Body of pancreas (tissue), 4 donors: Measurements from ENCODE around the gene HDAC8.

Experiments used
- POLR2A ChIP-seq, 3 donors: fragments of 450-650 bp; IDR thresholded peaks; one replicate each; pipeline ENCODE4 v1.6.1; 2016; ENCODE audit warnings: antibody characterized with exemption in 3 of 3, mild to moderate bottlenecking in 2 of 3
- TF ChIP-seq, protein P1 (sequence below), 7 experiments: fragments of 450-650 bp in 4 of 7; fragments of 200-600 bp in 3 of 7; sonication (generic) in 3 of 7; IDR thresholded peaks; one replicate each; pipeline ENCODE4 v1.5.1; 2016 to 2019; ENCODE audit warnings: antibody characterized with exemption in 7 of 7

DNA sequence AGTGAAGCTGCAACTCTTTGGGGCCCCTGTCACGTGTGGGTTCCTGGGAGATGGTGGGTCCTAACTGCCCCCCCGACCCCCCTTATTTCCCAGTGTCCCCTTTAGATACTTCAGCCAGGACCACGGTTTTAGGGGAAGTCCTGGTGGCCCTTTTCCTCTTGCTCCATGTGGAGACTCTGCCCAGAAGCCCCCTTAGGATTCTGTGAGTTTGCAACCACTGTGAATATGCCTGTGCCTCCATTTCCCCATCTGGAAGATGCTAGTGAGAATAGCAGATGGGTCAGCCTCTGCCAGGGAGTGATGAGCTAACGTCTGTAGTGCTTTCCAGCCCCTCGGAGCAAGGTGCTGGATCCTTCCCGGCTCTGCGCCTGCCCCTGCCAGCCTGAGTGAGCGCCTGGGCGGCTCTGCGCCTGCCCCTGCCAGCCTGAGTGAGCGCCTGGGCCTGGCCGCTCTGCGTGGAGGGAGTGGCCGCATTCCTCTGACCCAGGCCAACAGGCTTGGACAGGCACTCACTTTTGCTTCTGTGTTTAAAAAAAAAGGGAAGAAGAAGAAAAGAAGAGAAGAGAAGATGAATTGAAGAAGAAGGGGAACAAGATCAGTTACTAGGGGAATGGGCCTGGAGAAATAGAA lies 260.2 kb downstream of the HDAC8 start:
- TF ChIP-seq, protein P1, sequence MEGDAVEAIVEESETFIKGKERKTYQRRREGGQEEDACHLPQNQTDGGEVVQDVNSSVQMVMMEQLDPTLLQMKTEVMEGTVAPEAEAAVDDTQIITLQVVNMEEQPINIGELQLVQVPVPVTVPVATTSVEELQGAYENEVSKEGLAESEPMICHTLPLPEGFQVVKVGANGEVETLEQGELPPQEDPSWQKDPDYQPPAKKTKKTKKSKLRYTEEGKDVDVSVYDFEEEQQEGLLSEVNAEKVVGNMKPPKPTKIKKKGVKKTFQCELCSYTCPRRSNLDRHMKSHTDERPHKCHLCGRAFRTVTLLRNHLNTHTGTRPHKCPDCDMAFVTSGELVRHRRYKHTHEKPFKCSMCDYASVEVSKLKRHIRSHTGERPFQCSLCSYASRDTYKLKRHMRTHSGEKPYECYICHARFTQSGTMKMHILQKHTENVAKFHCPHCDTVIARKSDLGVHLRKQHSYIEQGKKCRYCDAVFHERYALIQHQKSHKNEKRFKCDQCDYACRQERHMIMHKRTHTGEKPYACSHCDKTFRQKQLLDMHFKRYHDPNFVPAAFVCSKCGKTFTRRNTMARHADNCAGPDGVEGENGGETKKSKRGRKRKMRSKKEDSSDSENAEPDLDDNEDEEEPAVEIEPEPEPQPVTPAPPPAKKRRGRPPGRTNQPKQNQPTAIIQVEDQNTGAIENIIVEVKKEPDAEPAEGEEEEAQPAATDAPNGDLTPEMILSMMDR (IDR thresholded peaks at IDR 0.05), result no peak
- no peak for TF ChIP-seq POLR2A (IDR thresholded peaks at IDR 0.05)
